HepG2 (cell line): ENCODE measurements around the gene SEC23IP. TPM values are rescaled to one million over a fixed set of nuclear protein-coding genes. Genes with fewer than 3 reads are reported as not detected.

Source experiments
- ATAC-seq: fragments of 200-7000 bp; cut with Tn5 transposase; 3 replicates; pipeline ENCODE4 v1.9.1; 2020; ENCODE audit warnings: mild to moderate bottlenecking, moderate library complexity
- BruUV-seq: library from RNA; stranded (reverse); fragments of 400-500 nt; replicated peaks from 2 replicates; lab custom pipeline; 2021; lab: Mats Ljungman, UMichigan
- CTCF ChIA-PET: fragments of 300-600 bp; formaldehyde crosslinking; extraction: SDS; loops from one replicate; lab custom pipeline; 2021; ENCODE audit warnings: low total read pairs, inconsistent platforms, low intra/inter-chr PET ratio; lab: Yijun Ruan, JAX
- POLR2A ChIA-PET: fragments of 350-600 bp; sonication (Branson Sonifier 250); formaldehyde crosslinking; loops from one replicate; lab custom pipeline; 2020; ENCODE audit warnings: antibody characterized with exemption, inconsistent platforms; lab: Yijun Ruan, JAX
- DNase-seq: peaks from one replicate; pipeline ENCODE4 v3.0.0-alpha.2; 2015; ENCODE audit warnings: low spot score
- FAIRE-seq: peaks from 3 replicates; lab custom pipeline; 2011; peaks lifted over from hg19 to GRCh38; lab: Jason Lieb, UNC
- H2AFZ ChIP-seq: one replicate; pipeline ENCODE4 v1.6.1; 2011; ENCODE audit warnings: low read length, inconsistent platforms
- H3K27ac ChIP-seq: fragments of 300-600 bp; 3 replicates; pipeline ENCODE4 v1.8.0; 2011; ENCODE audit warnings: mixed run types, mild to moderate bottlenecking, mixed read lengths, low read length, inconsistent platforms; ENCODE audit not compliant: insufficient read depth; ENCODE audit errors: extremely low read length
- H3K27me3 ChIP-seq, 2 experiments: fragments of 200-600 bp in 1 of 2; 2 replicates in 1 of 2; 3 replicates in 1 of 2; pipeline versions ENCODE4 v1.6.0 to v1.8.0; 2011; ENCODE audit warnings: low read length in 2 of 2, mild to moderate bottlenecking in 2 of 2, moderate library complexity in 2 of 2, inconsistent platforms in 1 of 2; ENCODE audit not compliant: insufficient read depth in 2 of 2, control insufficient read depth in 1 of 2
- H3K36me3 ChIP-seq, 2 experiments: fragments of 200-600 bp in 1 of 2; replicated peaks in 1 of 2; 2 replicates in 1 of 2; 3 replicates in 1 of 2; pipeline versions ENCODE4 v1.5.1 to v1.8.0; 2011; ENCODE audit warnings: low read length in 2 of 2, inconsistent platforms in 1 of 2; ENCODE audit not compliant: insufficient read depth in 2 of 2, control insufficient read depth in 1 of 2
- H3K4me1 ChIP-seq: 2 replicates; pipeline ENCODE4 v1.5.1; 2012; ENCODE audit warnings: low read length, inconsistent platforms; ENCODE audit not compliant: insufficient read depth
- H3K4me2 ChIP-seq: 2 replicates; pipeline ENCODE4 v1.6.0; 2011; ENCODE audit warnings: low read depth, low read length, inconsistent platforms
- H3K4me3 ChIP-seq, 3 experiments: fragments of 200-600 bp in 1 of 3; sonication (generic), shearing (Covaris generic) in 1 of 3; replicated peaks in 1 of 3; 2 replicates each; pipeline ENCODE4 v1.5.1; 2011 to 2016; ENCODE audit warnings: low read length in 3 of 3, inconsistent platforms in 2 of 3, low read depth in 2 of 3, mild to moderate bottlenecking in 2 of 3, control low read depth in 1 of 3, mixed read lengths in 1 of 3; ENCODE audit not compliant: insufficient read depth in 1 of 3
- H3K79me2 ChIP-seq: one replicate; pipeline ENCODE4 v1.6.1; 2011; ENCODE audit warnings: low read length, inconsistent platforms; ENCODE audit not compliant: insufficient read depth
- H3K9ac ChIP-seq: 2 replicates; pipeline ENCODE4 v1.6.0; 2011; ENCODE audit warnings: mild to moderate bottlenecking, low read depth, low read length, inconsistent platforms; ENCODE audit not compliant: insufficient read depth
- H3K9me3 ChIP-seq: 2 replicates; pipeline ENCODE4 v1.5.1; 2012; ENCODE audit warnings: mild to moderate bottlenecking, low read length
- H4K20me1 ChIP-seq: 2 replicates; pipeline ENCODE4 v1.6.0; 2011; ENCODE audit warnings: inconsistent platforms, mild to moderate bottlenecking, low read length, moderate library complexity; ENCODE audit not compliant: insufficient read depth
- GMEB2 ChIP-seq: IDR thresholded peaks from 2 replicates; pipeline ENCODE4 v1.6.1; 2016; ENCODE audit warnings: missing biosample characterization, missing genetic modification reagents, low read depth
- KDM2A ChIP-seq: sonication (generic); formaldehyde crosslinking; IDR thresholded peaks from 2 replicates; pipeline ENCODE4 v1.4.0; 2020; ENCODE audit warnings: low read depth, missing genetic modification reagents, borderline replicate concordance
- MTF1 ChIP-seq: sonication (generic); formaldehyde crosslinking; IDR thresholded peaks from 2 replicates; pipeline ENCODE4 v1.5.0; 2020; ENCODE audit warnings: missing genetic modification reagents
- SPEN ChIP-seq: sonication (generic); formaldehyde crosslinking; IDR thresholded peaks from 2 replicates; pipeline ENCODE4 v1.5.1; 2020; ENCODE audit warnings: low read depth, mild to moderate bottlenecking, missing genetic modification reagents
- THAP11 ChIP-seq: IDR thresholded peaks from 2 replicates; pipeline ENCODE4 v1.6.1; 2016; ENCODE audit warnings: missing biosample characterization, missing genetic modification reagents
- ZMYM3 ChIP-seq: sonication (generic); formaldehyde crosslinking; IDR thresholded peaks from 2 replicates; pipeline ENCODE4 v1.5.1; 2020; ENCODE audit warnings: mild to moderate bottlenecking, missing genetic modification reagents
- ZNF10 ChIP-seq: sonication (generic); formaldehyde crosslinking; IDR thresholded peaks from 2 replicates; pipeline ENCODE4 v1.4.0; 2020; ENCODE audit warnings: mild to moderate bottlenecking, low read depth, missing genetic modification reagents, borderline replicate concordance
- ZNF274 ChIP-seq: sonication (generic); formaldehyde crosslinking; IDR thresholded peaks from 2 replicates; pipeline ENCODE4 v1.5.1; 2020; ENCODE audit warnings: mild to moderate bottlenecking, missing genetic modification reagents
- ZNF282 ChIP-seq: fragments of 450-650 bp; IDR thresholded peaks from 2 replicates; pipeline ENCODE4 v1.6.1; 2018; ENCODE audit not compliant: partially characterized antibody
- ZNF318 ChIP-seq: sonication (generic); formaldehyde crosslinking; IDR thresholded peaks from 2 replicates; pipeline ENCODE4 v1.4.0; 2020; ENCODE audit warnings: mild to moderate bottlenecking, missing genetic modification reagents
- ZSCAN5A ChIP-seq: sonication (generic); formaldehyde crosslinking; IDR thresholded peaks from 2 replicates; pipeline ENCODE4 v1.8.0; 2022; ENCODE audit warnings: mild to moderate bottlenecking, missing genetic modification reagents, borderline replicate concordance
- WGBS: methylation state at CpG from one replicate; pipeline ENCODE4 v1.1.6; 2017; ENCODE audit warnings: low lambda C conversion rate; 5-methylcytosine and 5-hydroxymethylcytosine counted together
- in situ Hi-C: cut with HindIII; loops from 2 replicates; pipeline ENCODE4 v1.10.0; 2017; ENCODE audit warnings: low pct_unique_long_range_greater_than_20kb; ENCODE audit not compliant: extremely low pct_ligation_motif_present
- intact Hi-C: fragments of 100-400 bp; cut with micrococcal nuclease; formaldehyde crosslinking; loops from one replicate; pipeline ENCODE4 v1.10.0; 2022; ENCODE audit not compliant: unreplicated experiment
- polyA plus RNA-seq, 8 experiments: library from polyadenylated mRNA; depleted of rRNA in 3 of 8; stranded (reverse) in 7 of 8; unstranded in 1 of 8; fragments of >200 nt; fragmentation: Illumina TruSeq in 4 of 8; extraction: Trizol in 4 of 8; gene quantifications; 2 replicates each; pipeline versions ENCODE4 v1.2.1 to v1.2.3, GENCODE V29; 2011 to 2016; ENCODE audit warnings: low read depth in 4 of 8, missing spikeins in 1 of 8, mixed read lengths in 1 of 8; ENCODE audit not compliant: insufficient read depth in 1 of 8
- total RNA-seq, 5 experiments: library from RNA; depleted of rRNA; stranded (reverse); fragments of >200 nt; fragmentation: Illumina TruSeq; extraction: Trizol; gene quantifications; 2 replicates each; pipeline ENCODE4 v1.2.3, GENCODE V29; 2016; ENCODE audit warnings: low read depth in 1 of 5

The SEC23IP gene
- total and polyA plus RNA-seq, 2 of the 13 experiments (the other 11 are each of a cell fraction or from before 2014, with no cell fraction given), result 32.3 to 57.7 TPM

GRCh38 chr10:119893845-119894427, 1.4 kb downstream of the SEC23IP start:
- Histone ChIP-seq H3K9me3 (no peaks in the 10 kb centered on the region), H3K9ac (peak overlapping the region; percentile 83), H3K4me1 (peaks cover 75% of the 10 kb centered on the region), H3K27me3 (no peaks in the 10 kb centered on the region; a peak in 1 of 5 replicates), H3K4me2 (peak overlapping the region; percentile 97), H4K20me1 (peaks cover 14% of the 10 kb centered on the region), H3K27ac (no peak overlapping the region), H3K36me3 (peaks cover 6 to 9% of the 10 kb centered on the region in 2 experiments), H3K4me3 (peak overlapping the region; percentile 81 to 96 (median 87)), H2AFZ (no peak overlapping the region), H3K79me2 (peaks cover 55% of the 10 kb centered on the region)
- no peak for DNase-seq
- in situ Hi-C loops (no loop called here), intact Hi-C loops (loop anchor here (2.0 kb wide), 1 partner anchor 21 kb away; the partner anchor contains the start of gene MCMBP)
- no peak for FAIRE-seq
- ChIA-PET CTCF (no interaction called here), POLR2A (interaction anchor here (5.7 kb wide), 1 partner anchor 21 kb away, joined by 79 read pairs; the partner anchor contains the start of gene MCMBP)
- no peak for ATAC-seq
- BruUV-seq, result TSS peak; percentile 54
- 92% methylated on average over 3 of the region's 3 CpGs for WGBS
- TF ChIP-seq MTF1 (no peak), ZSCAN5A (CRISPR knock-in tag) (no peak), ZNF318 (CRISPR knock-in tag) (no peak), THAP11 (CRISPR knock-in tag) (no peak), SPEN (CRISPR knock-in tag) (no peak), ZNF274 (CRISPR knock-in tag) (no peak), GMEB2 (CRISPR knock-in tag) (no peak), ZNF10 (CRISPR knock-in tag) (no peak), KDM2A (no peak), ZNF282 (no peak), ZMYM3 (0 out of 2 replicates have a peak, but pooled peaks have one; percentile 6)
